Peyer's patch (tissue), 4 donors: ENCODE results near the gene SLC17A7. TPM values are rescaled to one million over a fixed set of nuclear protein-coding genes. Genes with fewer than 3 reads are reported as not detected.
A peak's percentile ranks its signal among the peaks of the same experiment; 100 is the strongest.

Experiments
- DNase-seq, 3 donors: peaks; one replicate each; pipeline ENCODE4 v3.0.0-alpha.2; 2017 to 2019
- H3K27ac ChIP-seq, 4 donors: fragments of 200-600 bp; sonication (generic); one replicate each; pipeline ENCODE4 v1.5.1; 2016 to 2019
- H3K27me3 ChIP-seq, 2 donors: fragments of 200-600 bp; sonication (generic); one replicate each; pipeline ENCODE4 v1.5.1; 2019
- H3K36me3 ChIP-seq, 3 donors: fragments of 200-600 bp; sonication (generic); one replicate each; pipeline ENCODE4 v1.5.1; 2016 to 2019
- H3K4me1 ChIP-seq, 4 donors: fragments of 200-600 bp; sonication (generic); one replicate each; pipeline ENCODE4 v1.5.1; 2016 to 2019
- H3K4me3 ChIP-seq, 4 donors: fragments of 200-600 bp; sonication (generic); 1 replicate in 3 of 4; 2 replicates in 1 of 4; pipeline ENCODE4 v1.5.1; 2016 to 2019; ENCODE audit warnings: mild to moderate bottlenecking in 1 of 4
- H3K9me3 ChIP-seq, 4 donors: fragments of 200-600 bp; sonication (generic); one replicate each; pipeline ENCODE4 v1.5.1; 2016 to 2019; ENCODE audit warnings: mild to moderate bottlenecking in 1 of 4
- CTCF ChIP-seq, 6 experiments: fragments of 450-650 bp in 4 of 6; fragments of 200-600 bp in 2 of 6; sonication (generic) in 1 of 6; IDR thresholded peaks; one replicate each; pipeline ENCODE4 v1.5.1; 2017 to 2019; ENCODE audit warnings: antibody characterized with exemption in 6 of 6, mild to moderate bottlenecking in 3 of 6, moderate library complexity in 1 of 6
- POLR2A ChIP-seq, 2 donors: fragments of 450-650 bp; IDR thresholded peaks; one replicate each; pipeline ENCODE4 v1.5.1; 2017; ENCODE audit warnings: antibody characterized with exemption in 2 of 2, mild to moderate bottlenecking in 2 of 2, moderate library complexity in 2 of 2
- total RNA-seq, 4 donors: library from RNA; depleted of rRNA; stranded (reverse); fragments of >200 nt; gene quantifications; one replicate each; pipeline ENCODE4 v1.1.0, GENCODE V29; 2016

SLC17A7 gene
- 1 to 10 TPM in 3 of 4 donors, not detected in 1; 1.2 to 2.0 (median 1.7) TPM for total RNA-seq

DNA sequence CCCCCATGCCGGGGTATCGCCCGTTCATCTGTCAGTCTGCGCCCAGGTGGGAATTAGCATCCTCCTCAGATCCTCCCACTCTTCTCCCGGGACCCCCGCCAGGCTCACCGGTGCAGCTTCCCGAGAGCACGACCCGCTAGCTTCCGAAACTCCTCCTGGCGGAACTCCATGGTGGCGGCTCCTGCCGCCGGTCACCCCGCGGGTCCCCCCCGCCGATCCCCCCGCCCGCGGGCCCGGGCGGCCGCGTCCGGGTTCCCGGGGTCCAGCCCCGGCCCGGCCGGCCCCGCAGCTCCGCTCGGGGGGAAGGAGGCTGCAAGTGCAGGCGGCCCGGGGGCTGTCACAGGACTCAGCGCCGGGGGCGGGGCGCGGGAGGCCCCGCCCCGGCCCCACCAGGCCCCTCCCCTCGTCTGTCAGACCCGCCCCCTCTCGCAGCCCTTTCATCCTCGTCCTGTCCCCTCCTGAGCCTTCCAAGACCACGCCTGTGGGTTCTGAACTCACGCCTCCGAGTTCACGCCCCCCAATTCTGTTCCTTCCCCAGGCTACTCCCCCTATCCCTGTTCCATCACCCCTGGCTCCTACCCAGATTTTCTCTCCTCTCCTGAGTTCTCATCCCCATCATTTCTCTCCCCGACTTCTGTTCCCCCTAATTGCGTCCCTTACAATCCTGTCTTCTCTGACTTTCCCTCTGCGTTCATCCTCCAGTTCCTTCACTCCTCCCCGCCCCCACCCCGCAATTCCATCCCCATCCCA is at the start of gene SLC17A7:
Gene SLC17A7, minus strand, starts transcription at position 318 of the 750 bp plus-strand sequence. Its CDS starts 148 bp downstream, at position 170.
- TF ChIP-seq CTCF (IDR thresholded peaks at IDR 0.05) (no peak), POLR2A (IDR thresholded peaks at IDR 0.05) (no peak)
- H3K4me3 ChIP-seq = peak within 1 kb of the TSS; percentile 11 to 67 (median 36)

GRCh38 chr19:49490287-49491029 is 49.1 kb upstream of the SLC17A7 start:
- Histone ChIP-seq H3K36me3 (peaks cover 0 to 37% (median 0%) of the 10 kb centered on the region in 3 donors), H3K9me3 (no peaks in the 10 kb centered on the region), H3K4me3 (peak overlapping the region in 1 of 4 donors; percentile 95), H3K27me3 (no peaks in the 10 kb centered on the region), H3K27ac (peak overlapping the region in 3 of 4 donors; percentile 94 to 95 (median 95)), H3K4me1 (peaks cover 0 to 33% (median 19%) of the 10 kb centered on the region in 4 donors)
- TF ChIP-seq POLR2A (IDR thresholded peaks at IDR 0.05) (no peak), CTCF (IDR thresholded peaks at IDR 0.05) (no peak)
- DNase-seq = no peak

More for the DNA sequence above, at the start of gene SLC17A7:
- Histone ChIP-seq H3K27ac (peak within 1 kb of the TSS in 3 of 4 donors; percentile 78 to 85 (median 79)), H3K4me1 (peaks cover 0 to 12% (median 0%) of the 10 kb centered on the region in 4 donors), H3K9me3 (peaks cover 0 to under 1% (median 0%) of the 10 kb centered on the region in 4 donors), H3K36me3 (peaks cover 0 to 1% (median 0%) of the 10 kb centered on the region in 3 donors), H3K27me3 (peaks cover 0 to 38% of the 10 kb centered on the region in 2 donors)
- DNase-seq = peak in 1 of 3 donors; percentile 57

GRCh38 chr19:49489601-49490167 is 48.4 kb upstream of the SLC17A7 start:
- Histone ChIP-seq H3K36me3 (peaks cover 0 to 37% (median 0%) of the 10 kb centered on the region in 3 donors), H3K4me1 (peaks cover 0 to 26% (median 19%) of the 10 kb centered on the region in 4 donors), H3K9me3 (no peaks in the 10 kb centered on the region), H3K27me3 (no peaks in the 10 kb centered on the region), H3K27ac (peak overlapping the region; percentile 92 to 95 (median 94)), H3K4me3 (peak overlapping the region; percentile 94 to 99 (median 96))
- DNase-seq = peak in 2 of 3 donors; percentile 68 to 76
- TF ChIP-seq CTCF (IDR thresholded peaks at IDR 0.05) = peak; percentile 19 to 41 (median 36)
- TF ChIP-seq POLR2A (IDR thresholded peaks at IDR 0.05) = no peak

DNA sequence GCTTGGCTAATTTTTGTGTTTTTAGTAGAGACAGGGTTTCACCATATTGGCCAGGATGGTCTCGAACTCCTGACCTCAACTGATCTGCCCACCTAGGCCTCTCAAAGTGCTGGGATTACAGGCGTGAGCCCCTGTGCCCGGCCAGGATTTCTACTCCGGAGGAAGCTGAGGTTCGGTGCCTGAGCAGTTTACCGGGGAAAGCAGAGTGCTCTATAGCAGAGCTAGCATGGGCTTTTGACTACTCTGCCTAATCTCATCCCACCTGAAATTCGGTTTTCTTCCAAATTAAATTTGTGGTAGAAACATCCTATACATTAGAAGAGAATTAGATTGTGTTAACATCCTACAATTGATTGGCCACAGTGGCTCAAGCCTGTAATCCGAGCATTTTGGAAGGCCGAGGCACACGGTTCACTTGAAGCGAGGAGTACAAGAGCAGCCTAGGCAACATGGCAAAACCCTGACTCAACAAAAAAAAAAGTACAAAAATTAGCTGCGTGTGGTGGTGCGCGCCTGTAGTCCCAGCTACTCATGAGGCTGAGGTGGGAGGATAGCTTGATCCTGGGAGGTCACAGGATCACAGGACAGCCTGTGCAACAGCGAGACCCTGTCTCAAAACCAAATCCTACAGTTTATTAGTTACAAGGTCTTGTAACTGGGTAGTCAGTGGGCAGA is 47.7 kb upstream of the SLC17A7 start:
- peaks cover 0 to 26% (median 19%) of the 10 kb centered on the region in 4 donors for H3K4me1 ChIP-seq
- H3K27me3 ChIP-seq = no peaks in the 10 kb centered on the region
- peak overlapping the region; percentile 92 to 95 (median 94) for H3K27ac ChIP-seq
- DNase-seq = no peak
- H3K4me3 ChIP-seq = peak overlapping the region; percentile 94 to 99 (median 96)
- TF ChIP-seq POLR2A (IDR thresholded peaks at IDR 0.05) (no peak), CTCF (IDR thresholded peaks at IDR 0.05) (no peak)
- no peaks in the 10 kb centered on the region for H3K9me3 ChIP-seq
- peaks cover 0 to 37% (median 0%) of the 10 kb centered on the region in 3 donors for H3K36me3 ChIP-seq
